ENCODE results near the gene NCAM1.
"Not testable (repeated sequence)": the region's sequence is repeated elsewhere in the genome, so short reads cannot be mapped to it uniquely, and the experiment has no call there.

NCAM1 gene

GRCh38 chr11:113281052-113281725 is 320.0 kb downstream of the NCAM1 start:
- no peak for DNase-seq

GRCh38 chr11:113282898-113283437 is 321.7 kb downstream of the NCAM1 start:
- DNase-seq, result no peak

DNA sequence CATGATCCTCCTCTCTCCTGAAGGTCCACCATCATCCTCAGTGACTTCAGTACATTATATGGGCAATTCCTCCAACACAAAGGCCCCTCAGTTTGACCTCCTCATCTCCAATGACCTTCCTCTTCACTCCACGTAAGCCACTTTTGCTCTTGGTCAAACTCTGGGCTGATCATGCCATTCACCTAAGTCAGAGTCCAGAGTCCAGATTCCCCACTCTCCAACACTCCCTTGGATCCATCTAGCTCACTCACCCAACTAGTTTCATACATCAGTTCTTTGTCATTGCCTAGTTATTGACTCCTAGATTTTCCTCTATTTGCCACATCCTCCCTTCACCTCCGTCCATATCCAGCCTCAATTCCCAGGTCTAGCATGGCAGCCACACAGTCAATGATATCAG is 322.7 kb downstream of the NCAM1 start:
- DNase-seq, result no peak

GRCh38 chr11:113286009-113286408 is 324.8 kb downstream of the NCAM1 start:
- DNase-seq, result no peak

DNA sequence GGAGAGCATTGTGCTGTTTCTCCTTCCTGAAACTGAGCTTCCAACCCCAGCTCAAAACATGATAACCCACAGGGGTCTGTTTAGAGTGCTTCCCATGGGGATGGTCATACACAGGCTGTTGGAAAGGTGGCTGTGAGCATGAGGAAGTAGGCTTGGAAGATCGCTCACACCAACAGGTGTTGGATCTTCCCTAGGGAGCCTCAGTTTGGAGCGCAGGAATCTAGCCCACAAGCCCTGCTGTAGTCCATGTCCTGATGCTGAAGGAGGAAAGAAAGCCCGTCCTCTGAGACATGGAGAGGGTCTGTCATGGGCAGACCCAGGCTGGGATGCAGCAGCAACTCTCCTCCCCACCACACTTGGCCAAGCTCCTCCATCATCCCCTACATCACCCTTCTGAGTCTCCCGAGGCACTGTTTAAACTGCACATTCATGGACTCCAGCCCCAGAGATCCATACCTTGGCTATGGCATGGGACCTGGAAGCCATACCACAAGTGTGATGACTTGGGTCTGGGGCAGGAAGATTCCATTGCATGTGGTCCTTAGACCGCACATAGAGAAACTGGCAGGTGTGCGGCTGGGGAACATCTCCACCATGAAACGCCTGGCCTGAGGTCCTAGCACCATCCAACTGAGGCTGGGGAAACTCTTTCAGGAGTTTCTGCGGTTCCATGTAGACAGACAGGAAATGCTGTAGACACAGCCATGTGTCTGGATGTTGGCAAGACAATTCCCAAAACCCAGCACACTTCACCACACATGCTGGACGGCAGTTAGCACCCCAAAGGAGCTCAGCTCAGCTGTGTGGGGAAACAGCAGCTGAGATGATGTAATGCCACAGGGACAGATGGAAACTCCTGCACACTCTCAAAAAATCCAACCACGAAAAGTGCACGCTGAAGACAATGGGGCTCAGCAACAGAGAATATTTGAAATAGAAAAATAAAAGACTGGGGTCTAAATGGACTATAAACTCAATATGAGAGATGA is 325.6 kb downstream of the NCAM1 start:
- peak; percentile 42 for DNase-seq

- no peak for DNase-seq
Measured at GRCh38 chr11:113287801-113288200, 326.6 kb downstream of the NCAM1 start.

GRCh38 chr11:113288286-113288863 is 327.2 kb downstream of the NCAM1 start:
- no peak for DNase-seq

DNA sequence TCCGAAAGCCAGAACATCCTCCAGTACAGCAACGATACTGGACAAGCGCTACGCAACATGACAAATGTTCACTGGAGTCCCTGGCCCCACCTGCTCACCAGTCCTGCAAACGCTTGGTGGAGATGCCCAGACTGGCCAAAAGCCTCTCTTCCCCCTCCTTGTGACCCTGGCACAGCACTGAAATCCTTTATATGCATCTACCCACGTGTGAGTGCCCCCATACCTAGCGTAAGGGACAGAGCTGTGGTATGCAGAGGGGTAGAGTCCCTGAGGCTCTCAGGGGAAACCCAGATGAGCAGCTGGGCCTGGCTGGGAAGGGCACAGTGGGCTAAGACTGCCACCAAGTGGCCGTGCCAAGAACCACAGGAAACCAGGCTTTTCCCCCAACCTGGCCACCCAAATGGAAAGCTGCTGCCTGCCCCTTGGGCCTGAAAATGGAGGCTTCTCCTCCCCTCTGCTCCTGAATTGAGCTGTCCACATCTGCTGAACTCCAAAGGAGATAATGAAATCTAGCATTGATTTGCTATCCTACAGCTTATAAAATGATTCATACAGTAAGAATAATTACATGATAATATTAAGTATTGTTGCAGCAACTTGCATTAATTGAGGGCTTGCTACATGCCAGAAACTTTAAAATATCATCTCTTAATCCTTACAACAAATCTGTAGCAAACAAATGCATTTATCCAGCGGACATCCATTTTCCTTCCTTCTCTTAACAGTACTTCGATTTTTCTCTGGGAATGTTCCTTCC is 328.4 kb downstream of the NCAM1 start:
- peak; percentile 47 for DNase-seq

- DNase-seq, result no peak
Measured at GRCh38 chr11:113293936-113294335, 332.7 kb downstream of the NCAM1 start.

- no peak for DNase-seq
Measured at GRCh38 chr11:113295993-113296392, 334.8 kb downstream of the NCAM1 start.

DNA sequence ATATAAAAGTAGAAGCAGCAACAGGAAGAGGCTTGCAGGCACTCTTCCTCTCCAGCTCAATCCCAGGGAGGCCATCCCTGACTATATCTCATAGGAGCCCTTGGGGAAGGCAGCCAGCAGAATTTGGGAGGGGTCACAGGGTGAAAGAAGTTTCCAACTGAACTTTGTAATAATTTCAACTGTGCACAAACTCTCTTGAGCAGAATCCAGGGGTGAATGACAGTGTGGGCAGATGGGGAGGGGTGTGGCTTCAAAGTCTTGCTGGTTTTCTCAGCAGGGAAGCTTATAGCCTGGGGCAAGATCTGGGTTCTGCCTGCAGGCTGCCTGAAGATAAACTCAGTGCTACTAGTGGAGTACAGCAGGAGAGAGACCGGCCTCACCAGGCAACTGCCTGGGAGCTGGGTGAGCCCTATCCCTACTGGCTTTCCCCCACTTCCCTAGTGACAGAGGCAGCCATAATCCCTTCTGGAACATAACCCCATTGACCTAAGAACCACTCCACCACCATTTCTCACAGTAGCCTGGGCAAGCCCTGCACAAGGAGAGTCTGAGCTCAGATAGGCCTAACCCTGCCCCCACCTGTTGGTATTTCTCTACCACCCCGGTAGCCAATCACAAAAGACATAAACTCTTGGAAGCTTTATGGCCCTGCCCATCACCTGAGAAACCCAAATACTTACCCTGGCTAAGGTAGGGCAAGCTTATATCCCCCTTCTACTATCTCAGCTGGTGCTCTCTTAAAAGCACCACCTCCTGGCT is 335.4 kb downstream of the NCAM1 start:
- DNase-seq, result no peak

DNA sequence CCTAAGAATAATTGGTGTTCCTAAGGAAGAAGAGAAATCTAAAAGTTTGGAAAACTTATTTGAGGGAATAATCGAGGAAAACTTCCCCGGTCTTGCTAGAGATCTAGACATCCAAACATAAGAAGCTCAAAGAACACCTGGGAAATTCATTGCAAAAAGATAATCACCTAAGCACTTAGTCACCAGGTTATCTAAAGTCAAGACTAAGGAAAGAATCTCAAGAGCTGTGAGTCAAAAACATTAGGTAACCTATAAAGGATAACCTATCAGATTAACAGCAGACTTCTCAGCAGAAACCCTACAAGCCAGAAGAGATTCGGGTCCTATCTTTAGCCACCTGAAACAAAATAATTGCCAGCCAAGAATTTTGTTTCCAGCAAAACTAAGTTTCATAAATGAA is 337.3 kb downstream of the NCAM1 start:
- not testable (repeated sequence) for DNase-seq

- no peak for DNase-seq
Measured at GRCh38 chr11:113304916-113305315, 343.7 kb downstream of the NCAM1 start.

GRCh38 chr11:113305440-113306336 is 344.5 kb downstream of the NCAM1 start:
- DNase-seq, result peak; percentile 58

DNA sequence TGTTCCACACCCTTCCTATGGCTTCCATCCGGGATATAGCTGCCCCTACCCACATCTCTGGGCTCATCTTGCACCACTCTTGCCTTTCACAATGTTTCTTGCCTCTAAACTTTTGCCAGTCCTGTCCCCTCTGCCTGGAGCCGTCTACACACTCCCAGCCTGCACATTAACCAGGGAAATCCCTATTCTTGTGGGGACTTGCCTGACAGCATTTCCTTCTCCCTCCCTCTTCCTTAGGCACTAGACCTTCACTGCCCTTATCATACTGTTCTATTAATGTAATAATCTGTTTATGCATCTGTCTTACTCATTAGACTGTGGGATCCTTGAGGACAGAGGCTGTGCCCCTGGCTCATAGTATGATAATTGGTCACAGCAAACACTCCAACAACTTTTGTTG is 347.4 kb downstream of the NCAM1 start:
- no peak for DNase-seq

DNA sequence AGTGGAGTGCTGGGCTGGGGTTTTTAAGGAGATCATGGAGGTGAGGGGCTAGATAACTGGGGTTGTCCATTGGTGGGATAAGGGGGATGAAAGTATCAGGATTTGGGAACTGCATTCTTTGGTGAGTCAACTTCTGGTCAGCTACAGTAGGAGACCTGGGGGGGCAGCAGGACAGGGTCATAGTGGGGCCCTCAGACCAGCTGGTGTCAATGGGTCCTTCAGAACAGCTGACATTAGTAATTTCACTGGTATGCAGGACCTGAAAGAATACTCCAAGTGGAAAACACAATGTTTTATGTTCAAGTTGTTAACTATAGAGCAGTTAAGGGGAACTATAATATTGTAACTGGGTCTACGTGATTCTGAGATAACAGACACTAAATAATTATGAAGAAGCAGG is 350.3 kb downstream of the NCAM1 start:
- DNase-seq, result no peak

- DNase-seq, result no peak
Measured at GRCh38 chr11:113313601-113314000, 352.4 kb downstream of the NCAM1 start.

- no peak for DNase-seq
Measured at GRCh38 chr11:113314065-113314388, 352.8 kb downstream of the NCAM1 start.

- peak; percentile 77 for DNase-seq
Measured at GRCh38 chr11:113314389-113315301, 353.4 kb downstream of the NCAM1 start, which contains the start of gene TTC12. TSS of gene TTC12 (plus strand) at chr11:113314583. CDS start at chr11:113316258, 1,675 bp downstream.

All from fibroblast of skin of back (primary cell).